Measurements from ENCODE around the gene THAP7. TPM values are rescaled to one million over a fixed set of nuclear protein-coding genes. Genes with fewer than 3 reads are reported as not detected.

THAP7 gene
- total RNA-seq, 1 donor from 2014 or later = 12.2 TPM

DNA sequence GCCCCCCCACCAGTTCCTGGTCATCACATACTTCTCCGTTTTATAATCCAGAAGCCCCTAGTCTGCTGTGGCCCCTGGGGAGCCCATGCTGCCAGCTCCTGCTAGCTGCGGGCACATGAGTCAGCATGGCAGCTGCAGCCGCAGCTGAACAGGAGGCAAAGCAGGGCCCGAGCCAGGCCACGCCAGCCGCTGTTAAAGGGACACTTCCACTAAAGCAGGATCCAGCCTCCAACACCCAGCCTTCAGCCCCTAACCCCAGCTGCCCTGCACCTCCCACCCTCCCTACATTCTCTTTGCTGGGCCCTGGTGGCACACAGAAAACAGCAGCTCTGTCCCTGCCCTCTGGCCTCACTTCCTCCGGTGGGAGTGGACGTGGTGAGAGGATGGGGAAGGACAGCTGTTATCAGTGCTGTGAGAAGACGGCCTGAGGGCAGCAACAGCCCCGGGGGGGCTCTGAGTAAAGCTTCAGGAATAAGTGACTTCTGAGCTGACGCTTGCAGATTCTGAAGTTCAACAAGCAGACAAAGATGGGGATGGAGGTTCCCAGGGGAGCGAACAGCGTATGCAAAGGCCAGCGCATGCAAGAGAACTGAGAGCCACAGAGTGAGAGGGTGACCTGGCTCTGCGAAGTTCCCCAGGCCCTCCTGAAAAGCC lies 43.1 kb upstream of the THAP7 start:
- Mint-ChIP-seq H3K9me3 (ENCODE audit: unreplicated experiment) (no peaks in the 10 kb centered on the region), H3K4me3 (ENCODE audit: unreplicated experiment) (peak overlapping the region; percentile 96), H3K4me1 (ENCODE audit: low read depth, unreplicated experiment) (peaks cover 25% of the 10 kb centered on the region), H3K27ac (ENCODE audit: unreplicated experiment) (peak overlapping the region; percentile 95), H3K36me3 (ENCODE audit: low read depth, unreplicated experiment) (peaks cover 2% of the 10 kb centered on the region), H3K27me3 (ENCODE audit: low read depth, unreplicated experiment) (peaks cover 13% of the 10 kb centered on the region)
- FAIRE-seq (no peak), DNase-seq (ENCODE audit: low read depth) (peak; percentile 51)
- peak overlapping the region; percentile 49 for H3K4me3 ChIP-seq (ENCODE audit: insufficient read depth, low read depth, low read length)
- H3K4me1 ChIP-seq (ENCODE audit: insufficient read depth, low read length) = peaks cover 29% of the 10 kb centered on the region
- peak overlapping the region; percentile 80 for H3K9ac ChIP-seq (ENCODE audit: low read length)
- no peaks in the 10 kb centered on the region for H4K20me1 ChIP-seq (ENCODE audit: insufficient read depth, low read length)
- H2AFZ ChIP-seq (ENCODE audit: low read depth, low read length) = peak overlapping the region; percentile 85
- TF ChIP-seq EZH2 (IDR thresholded peaks at IDR 0.05; ENCODE audit: insufficient read depth, low read length) = no peak
- TF ChIP-seq, protein P1, sequence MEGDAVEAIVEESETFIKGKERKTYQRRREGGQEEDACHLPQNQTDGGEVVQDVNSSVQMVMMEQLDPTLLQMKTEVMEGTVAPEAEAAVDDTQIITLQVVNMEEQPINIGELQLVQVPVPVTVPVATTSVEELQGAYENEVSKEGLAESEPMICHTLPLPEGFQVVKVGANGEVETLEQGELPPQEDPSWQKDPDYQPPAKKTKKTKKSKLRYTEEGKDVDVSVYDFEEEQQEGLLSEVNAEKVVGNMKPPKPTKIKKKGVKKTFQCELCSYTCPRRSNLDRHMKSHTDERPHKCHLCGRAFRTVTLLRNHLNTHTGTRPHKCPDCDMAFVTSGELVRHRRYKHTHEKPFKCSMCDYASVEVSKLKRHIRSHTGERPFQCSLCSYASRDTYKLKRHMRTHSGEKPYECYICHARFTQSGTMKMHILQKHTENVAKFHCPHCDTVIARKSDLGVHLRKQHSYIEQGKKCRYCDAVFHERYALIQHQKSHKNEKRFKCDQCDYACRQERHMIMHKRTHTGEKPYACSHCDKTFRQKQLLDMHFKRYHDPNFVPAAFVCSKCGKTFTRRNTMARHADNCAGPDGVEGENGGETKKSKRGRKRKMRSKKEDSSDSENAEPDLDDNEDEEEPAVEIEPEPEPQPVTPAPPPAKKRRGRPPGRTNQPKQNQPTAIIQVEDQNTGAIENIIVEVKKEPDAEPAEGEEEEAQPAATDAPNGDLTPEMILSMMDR (IDR thresholded peaks at IDR 0.05; ENCODE audit: insufficient read depth, low read depth, low read length) = no peak
- no peaks in the 10 kb centered on the region for H3K9me3 ChIP-seq (ENCODE audit: insufficient read depth, low read depth, low read length)
- no peaks in the 10 kb centered on the region for H3K79me2 ChIP-seq (ENCODE audit: insufficient read depth, low read length)
- H3K27ac ChIP-seq (ENCODE audit: low read depth, low read length) = peak overlapping the region; percentile 80
- H3K27me3 ChIP-seq (ENCODE audit: insufficient read depth, low read length) = no peaks in the 10 kb centered on the region
- peak overlapping the region; percentile 95 for H3K4me2 ChIP-seq (ENCODE audit: low read length)
- H3K36me3 ChIP-seq (ENCODE audit: insufficient read depth, low read length) = no peaks in the 10 kb centered on the region

DNA sequence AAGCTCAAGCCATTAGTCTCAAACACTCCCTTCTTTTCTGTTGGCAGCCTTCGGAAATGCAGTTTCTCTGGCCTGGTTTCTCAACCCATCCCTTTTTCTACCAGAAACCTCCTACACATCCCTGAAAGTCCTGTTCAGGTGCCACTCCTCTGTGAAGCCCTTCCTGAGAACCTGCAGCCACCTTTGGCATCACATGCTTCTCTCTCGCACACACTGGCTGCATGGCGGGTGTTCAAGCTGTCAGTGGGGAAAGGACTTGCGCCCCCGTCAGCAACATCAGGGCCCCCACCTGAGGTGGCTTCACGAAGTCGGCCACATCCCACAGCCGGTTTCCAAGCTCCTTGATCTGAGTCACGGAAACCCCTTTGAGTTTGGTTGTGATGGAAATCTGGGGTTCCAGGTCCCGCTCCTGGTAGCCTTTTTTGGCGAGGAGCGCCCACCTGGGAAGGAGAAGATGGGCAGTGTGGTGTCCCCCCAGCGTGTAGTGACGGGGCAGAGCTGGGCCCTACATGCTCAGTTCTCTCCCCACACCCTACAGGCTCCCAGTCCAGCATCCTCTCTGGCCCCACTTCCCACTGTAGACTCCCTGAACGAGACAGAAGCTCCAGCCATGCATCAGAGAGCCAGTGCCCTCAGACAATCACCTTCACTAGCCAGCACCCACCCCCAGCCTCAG lies 42.1 kb upstream of the THAP7 start:
- Mint-ChIP-seq H3K36me3 (ENCODE audit: low read depth, unreplicated experiment) (peaks cover 2% of the 10 kb centered on the region), H3K27ac (ENCODE audit: unreplicated experiment) (peak overlapping the region; percentile 47), H3K27me3 (ENCODE audit: low read depth, unreplicated experiment) (peaks cover 11% of the 10 kb centered on the region), H3K9me3 (ENCODE audit: unreplicated experiment) (no peaks in the 10 kb centered on the region), H3K4me1 (ENCODE audit: low read depth, unreplicated experiment) (peaks cover 29% of the 10 kb centered on the region), H3K4me3 (ENCODE audit: unreplicated experiment) (no peak overlapping the region)
- peak overlapping the region; percentile 31 for H3K9ac ChIP-seq (ENCODE audit: low read length)
- FAIRE-seq (no peak), DNase-seq (ENCODE audit: low read depth) (no peak)
- H2AFZ ChIP-seq (ENCODE audit: low read depth, low read length) = no peak overlapping the region
- no peak overlapping the region for H3K4me3 ChIP-seq (ENCODE audit: insufficient read depth, low read depth, low read length)
- peaks cover 30% of the 10 kb centered on the region for H3K4me1 ChIP-seq (ENCODE audit: insufficient read depth, low read length)
- H3K79me2 ChIP-seq (ENCODE audit: insufficient read depth, low read length) = no peaks in the 10 kb centered on the region
- H3K4me2 ChIP-seq (ENCODE audit: low read length) = peak overlapping the region; percentile 95
- H3K27ac ChIP-seq (ENCODE audit: low read depth, low read length) = peak overlapping the region; percentile 26
- H3K36me3 ChIP-seq (ENCODE audit: insufficient read depth, low read length) = no peaks in the 10 kb centered on the region
- no peaks in the 10 kb centered on the region for H3K27me3 ChIP-seq (ENCODE audit: insufficient read depth, low read length)
- TF ChIP-seq EZH2 (IDR thresholded peaks at IDR 0.05; ENCODE audit: insufficient read depth, low read length) = no peak
- no peaks in the 10 kb centered on the region for H3K9me3 ChIP-seq (ENCODE audit: insufficient read depth, low read depth, low read length)
- H4K20me1 ChIP-seq (ENCODE audit: insufficient read depth, low read length) = no peaks in the 10 kb centered on the region

DNA sequence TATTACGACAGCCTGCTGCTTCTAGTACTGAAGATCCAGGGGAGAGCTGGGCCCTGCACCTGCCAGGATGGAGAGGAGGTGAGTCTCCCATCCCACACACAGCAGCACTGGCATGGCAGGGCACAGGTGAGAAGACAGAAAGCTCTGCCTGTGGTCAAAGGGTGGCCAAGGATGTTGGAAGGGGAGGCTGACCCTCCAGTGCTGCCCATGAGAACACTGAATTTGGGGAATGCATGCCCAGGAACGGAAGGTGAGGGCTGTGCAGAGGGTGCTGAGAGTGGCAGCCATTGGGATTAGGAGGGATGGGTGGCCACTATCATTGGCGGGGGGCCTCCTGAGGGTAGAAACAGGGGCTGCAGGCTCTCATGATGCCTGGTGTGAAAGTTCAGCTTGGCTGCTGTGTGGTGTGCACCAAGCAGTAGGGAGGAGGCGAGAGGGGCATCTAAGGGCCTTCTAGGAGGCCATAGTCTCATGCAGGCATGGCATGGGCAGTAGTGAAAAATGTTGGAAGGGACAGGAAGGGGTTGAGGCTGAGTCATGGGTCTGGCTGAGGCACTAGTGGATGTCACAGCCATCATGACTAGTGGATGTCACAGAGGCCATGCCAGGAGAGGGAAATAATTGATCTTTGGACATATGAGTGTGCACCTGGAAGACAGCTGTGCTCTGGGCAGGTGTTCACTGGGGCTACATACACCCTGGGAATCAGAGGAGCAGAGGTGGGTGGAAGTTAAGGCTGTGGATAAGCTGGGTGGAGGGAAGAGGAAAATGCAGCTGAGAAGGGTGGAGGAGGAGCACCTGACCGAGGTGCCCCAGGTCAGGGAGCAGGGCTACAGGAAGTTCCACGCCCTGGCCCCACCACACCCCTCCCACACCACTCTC lies 41.3 kb upstream of the THAP7 start:
- Histone ChIP-seq H3K9ac (ENCODE audit: low read length) (no peak overlapping the region), H2AFZ (ENCODE audit: low read depth, low read length) (no peak overlapping the region), H3K36me3 (ENCODE audit: insufficient read depth, low read length) (no peaks in the 10 kb centered on the region), H3K27ac (ENCODE audit: low read depth, low read length) (no peak overlapping the region), H3K4me3 (ENCODE audit: insufficient read depth, low read depth, low read length) (no peak overlapping the region), H3K4me2 (ENCODE audit: low read length) (no peak overlapping the region), H4K20me1 (ENCODE audit: insufficient read depth, low read length) (no peaks in the 10 kb centered on the region), H3K79me2 (ENCODE audit: insufficient read depth, low read length) (no peaks in the 10 kb centered on the region), H3K27me3 (ENCODE audit: insufficient read depth, low read length) (no peaks in the 10 kb centered on the region), H3K9me3 (ENCODE audit: insufficient read depth, low read depth, low read length) (no peaks in the 10 kb centered on the region), H3K4me1 (ENCODE audit: insufficient read depth, low read length) (peaks cover 35% of the 10 kb centered on the region)
- DNase-seq (ENCODE audit: low read depth) = no peak
- no peaks in the 10 kb centered on the region for H3K9me3 Mint-ChIP-seq (ENCODE audit: unreplicated experiment)
- H3K4me3 Mint-ChIP-seq (ENCODE audit: unreplicated experiment) = peak overlapping the region; percentile 67
- peaks cover 8% of the 10 kb centered on the region for H3K27me3 Mint-ChIP-seq (ENCODE audit: low read depth, unreplicated experiment)
- no peak for FAIRE-seq
- no peak for TF ChIP-seq EZH2 (IDR thresholded peaks at IDR 0.05; ENCODE audit: insufficient read depth, low read length)
- TF ChIP-seq, protein P1 (IDR thresholded peaks at IDR 0.05; ENCODE audit: insufficient read depth, low read depth, low read length) = no peak
- H3K4me1 Mint-ChIP-seq (ENCODE audit: low read depth, unreplicated experiment) = peaks cover 32% of the 10 kb centered on the region
- H3K36me3 Mint-ChIP-seq (ENCODE audit: low read depth, unreplicated experiment) = peaks cover 2% of the 10 kb centered on the region
- H3K27ac Mint-ChIP-seq (ENCODE audit: unreplicated experiment) = peak overlapping the region; percentile 83
